Stomach (tissue), 9 donors: Measurements from ENCODE around the gene TP73. TPM values are rescaled to one million over a fixed set of nuclear protein-coding genes. Genes with fewer than 3 reads are reported as not detected.

Experiments used
- DNase-seq, 2 donors: peaks; one replicate each; pipeline versions ENCODE4 v3.0.0 to v3.0.0-alpha.2; 2013 to 2019
- H3K27ac ChIP-seq, 5 donors: fragments of 200-600 bp in 4 of 5; sonication (generic) in 4 of 5; one replicate each; pipeline ENCODE4 v1.5.1; 2013 to 2019; ENCODE audit warnings: mild to moderate bottlenecking in 1 of 5, moderate library complexity in 1 of 5
- H3K27me3 ChIP-seq, 3 donors: fragments of 200-600 bp; sonication (generic); one replicate each; pipeline ENCODE4 v1.5.1; 2017 to 2019; ENCODE audit warnings: mixed run types in 1 of 3
- H3K36me3 ChIP-seq, 4 donors: fragments of 200-600 bp; sonication (generic); 1 replicate in 3 of 4; 2 replicates in 1 of 4; pipeline ENCODE4 v1.5.1; 2016 to 2019
- H3K4me1 ChIP-seq, 4 donors: fragments of 200-600 bp; sonication (generic); one replicate each; pipeline ENCODE4 v1.5.1; 2016 to 2019
- H3K4me3 ChIP-seq, 4 donors: fragments of 200-600 bp; sonication (generic) in 3 of 4; one replicate each; pipeline ENCODE4 v1.5.1; 2016 to 2019; ENCODE audit warnings: mild to moderate bottlenecking in 1 of 4
- H3K9me3 ChIP-seq, 4 donors: fragments of 200-600 bp; sonication (generic); one replicate each; pipeline ENCODE4 v1.5.1; 2016 to 2019
- CTCF ChIP-seq, 7 experiments: fragments of 450-650 bp in 4 of 7; fragments of 200-600 bp in 3 of 7; sonication (generic) in 3 of 7; IDR thresholded peaks; one replicate each; pipeline ENCODE4 v1.5.1; 2016 to 2019; ENCODE audit warnings: antibody characterized with exemption in 7 of 7, control low read depth in 2 of 7, mild to moderate bottlenecking in 1 of 7
- EP300 ChIP-seq: sonication (generic); formaldehyde crosslinking; IDR thresholded peaks from one replicate; pipeline ENCODE4 v1.6.1; 2017; ENCODE audit warnings: antibody characterized with exemption
- POLR2A ChIP-seq, 4 donors: fragments of 450-650 bp; IDR thresholded peaks; one replicate each; pipeline ENCODE4 v1.6.1; 2016; ENCODE audit warnings: antibody characterized with exemption in 4 of 4, control low read depth in 2 of 4, mild to moderate bottlenecking in 1 of 4, moderate library complexity in 1 of 4
- POLR2AphosphoS5 ChIP-seq, 3 donors: sonication (generic); formaldehyde crosslinking; IDR thresholded peaks; one replicate each; pipeline ENCODE4 v1.6.1; 2016; ENCODE audit warnings: antibody characterized with exemption in 3 of 3
- WGBS, 5 donors: extraction: QIAGEN DNeasy Blood & Tissue Kit in 3 of 5; methylation state at CpG; one replicate each; pipeline versions ENCODE4 v1.1.5 to v1.1.7; 2013 to 2018; 5-methylcytosine and 5-hydroxymethylcytosine counted together
- intact Hi-C: fragments of 100-400 bp; cut with DNase I; formaldehyde crosslinking; loops from one replicate; pipeline ENCODE4 v1.15.1; 2023; ENCODE audit warnings: low total_unique reads
- polyA plus RNA-seq, 3 donors: library from polyadenylated mRNA; stranded (reverse); fragments of 200-250 nt; gene quantifications; one replicate each; pipeline ENCODE4 v1.2.3, GENCODE V29; 2013
- total RNA-seq, 5 donors: library from RNA; depleted of rRNA; stranded (reverse); fragments of >200 nt; gene quantifications; one replicate each; pipeline versions ENCODE4 v1.1.0 to v1.2.3, GENCODE V29; 2014 to 2016
- donor health status: healthy with polysubstance abuse.
- donor health status: Bipolar disorder and iron deficiency.
- donor health status: healthy.

TP73 gene
- total and polyA plus RNA-seq, 8 donors: 0.25 to 9.8 (median 1.4) TPM; not detected in 4

GRCh38 chr1:3651026-3651929 is 1.0 kb upstream of the TP73 start:
- Histone ChIP-seq H3K4me1 (peaks cover 47 to 61% (median 53%) of the 10 kb centered on the region in 4 donors), H3K4me3 (peak overlapping the region; percentile 34 to 99 (median 78)), H3K27me3 (peaks cover 27 to 62% (median 48%) of the 10 kb centered on the region in 3 donors), H3K9me3 (peaks cover 0 to 5% (median 0%) of the 10 kb centered on the region in 4 donors), H3K27ac (no peak overlapping the region), H3K36me3 (peaks cover 7 to 14% (median 12%) of the 10 kb centered on the region in 4 donors)
- no peak for DNase-seq
- intact Hi-C loops: no loop called here
- TF ChIP-seq EP300: no peak
- no peak for TF ChIP-seq POLR2AphosphoS5 (IDR thresholded peaks at IDR 0.05)
- TF ChIP-seq CTCF (IDR thresholded peaks at IDR 0.05): no peak
- TF ChIP-seq POLR2A (IDR thresholded peaks at IDR 0.05): no peak
- WGBS, 5 donors: 6 to 8% (median 7%) methylated on average over 56 to 83 of the region's 83 CpGs

- peaks cover 27 to 77% (median 50%) of the 10 kb centered on the region in 3 donors for H3K27me3 ChIP-seq
- intact Hi-C loops: no loop called here
- peak in 1 of 2 donors; percentile 40 for DNase-seq
Measured at GRCh38 chr1:3652548-3653285, 401 bp downstream of the TP73 start.

GRCh38 chr1:3653286-3653618 is 936 bp downstream of the TP73 start:
- Histone ChIP-seq H3K36me3 (no peaks in the 10 kb centered on the region), H3K27me3 (peaks cover 27 to 82% (median 51%) of the 10 kb centered on the region in 3 donors), H3K27ac (no peak overlapping the region), H3K9me3 (peaks cover 0 to 5% (median 0%) of the 10 kb centered on the region in 4 donors), H3K4me3 (peak overlapping the region in 2 of 4 donors; percentile 75 to 99), H3K4me1 (peaks cover 42 to 49% (median 46%) of the 10 kb centered on the region in 4 donors)
- TF ChIP-seq CTCF (IDR thresholded peaks at IDR 0.05): no peak
- no peak for TF ChIP-seq EP300
- TF ChIP-seq POLR2AphosphoS5 (IDR thresholded peaks at IDR 0.05): no peak
- no peak for TF ChIP-seq POLR2A (IDR thresholded peaks at IDR 0.05)
- DNase-seq: no peak
- 12 to 37% (median 18%) methylated on average over 8 to 10 of the region's 10 CpGs for WGBS, 5 donors
- intact Hi-C loops: no loop called here

More at GRCh38 chr1:3652548-3653285, 401 bp downstream of the TP73 start:
- peaks cover 0 to 5% (median 0%) of the 10 kb centered on the region in 4 donors for H3K9me3 ChIP-seq
- H3K4me3 ChIP-seq: peak overlapping the region; percentile 34 to 99 (median 57)
- TF ChIP-seq POLR2A (IDR thresholded peaks at IDR 0.05) (no peak), CTCF (IDR thresholded peaks at IDR 0.05) (no peak), EP300 (no peak), POLR2AphosphoS5 (IDR thresholded peaks at IDR 0.05) (no peak)
- 2 to 6% (median 3%) methylated on average over 31 to 68 of the region's 68 CpGs for WGBS, 5 donors
- H3K36me3 ChIP-seq: no peaks in the 10 kb centered on the region
- no peak overlapping the region for H3K27ac ChIP-seq
- peaks cover 47 to 55% (median 50%) of the 10 kb centered on the region in 4 donors for H3K4me1 ChIP-seq

- WGBS, 5 donors: 54 to 71% (median 60%) methylated on average over 21 to 22 of the region's 22 CpGs
- H3K4me1 ChIP-seq: peaks cover 29 to 35% (median 32%) of the 10 kb centered on the region in 4 donors
- no peak overlapping the region for H3K4me3 ChIP-seq
- no peak for DNase-seq
- H3K27me3 ChIP-seq: peaks cover 27 to 91% (median 51%) of the 10 kb centered on the region in 3 donors
- intact Hi-C loops: no loop called here
- no peak for TF ChIP-seq EP300
- no peak for TF ChIP-seq POLR2A (IDR thresholded peaks at IDR 0.05)
- no peak for TF ChIP-seq POLR2AphosphoS5 (IDR thresholded peaks at IDR 0.05)
- TF ChIP-seq CTCF (IDR thresholded peaks at IDR 0.05): no peak
- H3K36me3 ChIP-seq: no peaks in the 10 kb centered on the region
- H3K27ac ChIP-seq: no peak overlapping the region
- H3K9me3 ChIP-seq: peaks cover 0 to 5% (median 0%) of the 10 kb centered on the region in 4 donors
Measured at GRCh38 chr1:3654549-3655281, 2.4 kb downstream of the TP73 start.
